RWPE2 (cell line): ENCODE results near the gene MUC13.

Source experiments
- ATAC-seq: fragments of 200-7000 bp; cut with Tn5 transposase; 3 replicates; pipeline ENCODE4 v1.9.1; 2021; ENCODE audit warnings: low read depth
- DNase-seq: peaks from one replicate; pipeline ENCODE4 v3.0.0-alpha.2; 2020; ENCODE audit warnings: low spot score
- H3K27ac ChIP-seq: fragments of 450-650 bp; 2 replicates; pipeline ENCODE4 v1.5.1; 2017; ENCODE audit warnings: mild to moderate bottlenecking; ENCODE audit not compliant: poor library complexity, severe bottlenecking
- H3K27me3 ChIP-seq: fragments of 250-450 bp; sonication (Bioruptor Pico); 2 replicates; pipeline ENCODE4 v1.5.1; 2021; ENCODE audit warnings: mild to moderate bottlenecking, moderate library complexity; ENCODE audit not compliant: insufficient read depth, poor library complexity, severe bottlenecking
- H3K36me3 ChIP-seq: fragments of 250-450 bp; sonication (Bioruptor Pico); 2 replicates; pipeline ENCODE4 v1.5.1; 2020; ENCODE audit warnings: low read depth, mild to moderate bottlenecking, moderate library complexity
- H3K4me1 ChIP-seq: fragments of 250-450 bp; sonication (Bioruptor Pico); 2 replicates; pipeline ENCODE4 v1.5.1; 2021; ENCODE audit warnings: mild to moderate bottlenecking, moderate library complexity; ENCODE audit not compliant: insufficient read depth, poor library complexity, severe bottlenecking
- H3K4me3 ChIP-seq: fragments of 250-450 bp; sonication (Bioruptor Pico); 2 replicates; pipeline ENCODE4 v1.5.1; 2021; ENCODE audit warnings: mild to moderate bottlenecking, moderate library complexity; ENCODE audit not compliant: severe bottlenecking
- H3K9me3 ChIP-seq: fragments of 250-450 bp; sonication (Bioruptor Pico); 2 replicates; pipeline ENCODE4 v1.5.1; 2021; ENCODE audit warnings: mild to moderate bottlenecking, moderate library complexity; ENCODE audit not compliant: severe bottlenecking
- CTCF ChIP-seq: fragments of 450-650 bp; IDR thresholded peaks from one replicate; pipeline ENCODE4 v1.5.1; 2017; ENCODE audit warnings: mild to moderate bottlenecking, moderate library complexity; ENCODE audit not compliant: poor library complexity, severe bottlenecking

Gene MUC13

GRCh38 chr3:124860599-124860998 is 74.0 kb downstream of the MUC13 start:
- no peak for TF ChIP-seq CTCF

GRCh38 chr3:124859025-124859424 is 75.5 kb downstream of the MUC13 start:
- DNase-seq (no peak), ATAC-seq (no peak)
- Histone ChIP-seq H3K27ac (peak overlapping the region; percentile 65), H3K4me3 (no peak overlapping the region), H3K4me1 (peaks cover 24% of the 10 kb centered on the region), H3K36me3 (peaks cover 35% of the 10 kb centered on the region), H3K9me3 (no peaks in the 10 kb centered on the region), H3K27me3 (no peaks in the 10 kb centered on the region)
- no peak for TF ChIP-seq CTCF

More at GRCh38 chr3:124860599-124860998, 74.0 kb downstream of the MUC13 start:
- DNase-seq (peak; percentile 83), ATAC-seq (peak; percentile 99)
- Histone ChIP-seq H3K36me3 (peaks cover 25% of the 10 kb centered on the region), H3K4me1 (peaks cover 24% of the 10 kb centered on the region), H3K4me3 (no peak overlapping the region), H3K9me3 (no peaks in the 10 kb centered on the region), H3K27ac (peak overlapping the region; percentile 65), H3K27me3 (no peaks in the 10 kb centered on the region)

DNA sequence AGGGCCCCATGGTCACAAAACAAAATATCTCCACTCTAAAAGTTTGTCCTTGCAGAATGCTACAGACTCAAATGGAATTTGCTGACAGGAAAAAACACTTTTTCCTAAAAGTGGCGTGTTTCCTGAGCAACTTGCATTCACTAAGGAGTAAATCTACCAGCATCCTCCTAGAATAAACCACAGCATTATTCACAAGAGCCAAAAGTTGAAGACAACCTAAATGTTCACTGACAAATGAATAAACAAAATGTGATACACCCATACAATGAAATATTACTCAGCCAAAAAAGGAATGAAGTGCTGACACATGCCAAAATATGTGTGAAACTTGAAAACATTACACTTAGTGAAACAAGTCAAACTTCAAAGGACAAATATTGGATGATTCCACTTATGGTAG is 76.3 kb downstream of the MUC13 start:
- TF ChIP-seq CTCF: no peak
- no peak overlapping the region for H3K27ac ChIP-seq
- H3K36me3 ChIP-seq: peaks cover 35% of the 10 kb centered on the region
- no peaks in the 10 kb centered on the region for H3K9me3 ChIP-seq
- H3K4me1 ChIP-seq: peaks cover 24% of the 10 kb centered on the region
- H3K27me3 ChIP-seq: no peaks in the 10 kb centered on the region
- no peak for DNase-seq
- ATAC-seq: no peak
- no peak overlapping the region for H3K4me3 ChIP-seq

GRCh38 chr3:124856677-124857076 is 77.9 kb downstream of the MUC13 start:
- no peaks in the 10 kb centered on the region for H3K9me3 ChIP-seq
- no peak for TF ChIP-seq CTCF
- no peak overlapping the region for H3K4me3 ChIP-seq
- H3K4me1 ChIP-seq: peaks cover 24% of the 10 kb centered on the region
- H3K27me3 ChIP-seq: no peaks in the 10 kb centered on the region
- DNase-seq (no peak), ATAC-seq (no peak)
- no peak overlapping the region for H3K27ac ChIP-seq
- H3K36me3 ChIP-seq: peaks cover 31% of the 10 kb centered on the region
